Activated gamma-delta T cell treated with anti-CD3 and anti-CD28 coated beads, Interleukin-2, amount 50 U/mL, for 16 hours (primary cell): Measurements from ENCODE around the gene SMARCC2.

ENCODE experiments used
- DNase-seq: peaks from one replicate; pipeline ENCODE4 v3.0.0-alpha.2; 2020; ENCODE audit warnings: low read depth

Gene SMARCC2

GRCh38 chr12:56189099-56189917 lies at the start of gene SMARCC2:
TSS of gene SMARCC2 (minus strand) at chr12:56189483. CDS start at chr12:56189461, 22 bp downstream.
- peak; percentile 73 for DNase-seq

- DNase-seq, result no peak
These were observed 48.3 kb upstream of the SMARCC2 start for GRCh38 chr12:56237552-56237951.

- no peak for DNase-seq
These were observed 47.7 kb upstream of the SMARCC2 start for GRCh38 chr12:56236985-56237384.

GRCh38 chr12:56236091-56236490 lies 46.8 kb upstream of the SMARCC2 start:
- no peak for DNase-seq

GRCh38 chr12:56234746-56235436 lies 45.6 kb upstream of the SMARCC2 start:
- DNase-seq, result no peak

GRCh38 chr12:56231184-56231582 lies 41.9 kb upstream of the SMARCC2 start:
- no peak for DNase-seq

GRCh38 chr12:56230432-56231183 lies 41.3 kb upstream of the SMARCC2 start:
- DNase-seq, result no peak

GRCh38 chr12:56229916-56230431 lies 40.7 kb upstream of the SMARCC2 start, which contains the start of gene SLC39A5:
TSS of gene SLC39A5 (plus strand) at chr12:56230051. CDS start at chr12:56231275, 1,224 bp downstream.
- no peak for DNase-seq

- DNase-seq, result no peak
These were observed 39.8 kb upstream of the SMARCC2 start for GRCh38 chr12:56229082-56229481.

- no peak for DNase-seq
These were observed 35.7 kb upstream of the SMARCC2 start for GRCh38 chr12:56224954-56225353.

GRCh38 chr12:56224102-56224701 lies 34.9 kb upstream of the SMARCC2 start, which contains the start of gene NABP2:
TSS of gene NABP2 (plus strand) at chr12:56224342. CDS start at chr12:56224857, 515 bp downstream.
- DNase-seq, result peak; percentile 92

GRCh38 chr12:56223571-56224101 lies 34.4 kb upstream of the SMARCC2 start:
- no peak for DNase-seq

GRCh38 chr12:56222531-56222895 lies 33.2 kb upstream of the SMARCC2 start:
- no peak for DNase-seq

- DNase-seq, result peak; percentile 86
These were observed 32.7 kb upstream of the SMARCC2 start, which contains the start of gene RNF41 for GRCh38 chr12:56221757-56222530. TSS of gene RNF41 (minus strand) at chr12:56221922. CDS start at chr12:56214047, 7,875 bp downstream.

GRCh38 chr12:56221232-56221756 lies 32.0 kb upstream of the SMARCC2 start:
- no peak for DNase-seq

GRCh38 chr12:56220611-56221231 lies 31.4 kb upstream of the SMARCC2 start:
- DNase-seq, result no peak

GRCh38 chr12:56219840-56220239 lies 30.6 kb upstream of the SMARCC2 start:
- DNase-seq, result no peak

GRCh38 chr12:56216461-56216860 lies 27.2 kb upstream of the SMARCC2 start:
- no peak for DNase-seq

- DNase-seq, result no peak
These were observed 24.6 kb upstream of the SMARCC2 start for GRCh38 chr12:56213878-56214277.

- DNase-seq, result no peak
These were observed 23.1 kb upstream of the SMARCC2 start for GRCh38 chr12:56212361-56212760.
